Sigmoid colon (tissue), 4 donors: ENCODE measurements around the gene METTL23.

Experiments used
- CTCF ChIP-seq, 4 experiments: fragments of 450-650 bp in 3 of 4; fragments of 200-600 bp in 1 of 4; IDR thresholded peaks; one replicate each; pipeline ENCODE4 v1.5.1; 2016 to 2019; ENCODE audit warnings: antibody characterized with exemption in 4 of 4, mild to moderate bottlenecking in 3 of 4, moderate library complexity in 2 of 4
- EP300 ChIP-seq, 4 donors: sonication (generic); formaldehyde crosslinking; IDR thresholded peaks; one replicate each; pipeline ENCODE4 v1.6.1; 2017; ENCODE audit warnings: antibody characterized with exemption in 4 of 4
- POLR2A ChIP-seq, 2 donors: fragments of 450-650 bp; IDR thresholded peaks; one replicate each; pipeline ENCODE4 v1.6.1; 2016; ENCODE audit warnings: antibody characterized with exemption in 2 of 2, mild to moderate bottlenecking in 2 of 2, moderate library complexity in 2 of 2
- POLR2AphosphoS5 ChIP-seq, 4 donors: sonication (generic); formaldehyde crosslinking; IDR thresholded peaks; one replicate each; pipeline ENCODE4 v1.6.1; 2017; ENCODE audit warnings: antibody characterized with exemption in 4 of 4

- TF ChIP-seq CTCF (IDR thresholded peaks at IDR 0.05) (peak in 1 of 4 experiments; percentile 26), POLR2A (IDR thresholded peaks at IDR 0.05) (peak; percentile 48 to 74), EP300 (IDR thresholded peaks at IDR 0.05) (peak in 3 of 4 donors; percentile 47 to 80 (median 53)), POLR2AphosphoS5 (IDR thresholded peaks at IDR 0.05) (peak; percentile 64 to 94 (median 88))
These were observed 17.3 kb upstream of the METTL23 start for GRCh38 chr17:76709077-76709950.
